MCF 10A (cell line): ENCODE measurements around the gene ANKAR. TPM values are rescaled to one million over a fixed set of nuclear protein-coding genes. Genes with fewer than 3 reads are reported as not detected.

Experiments
- BruUV-seq: library from RNA; stranded (reverse); fragments of 400-500 nt; replicated peaks from 2 replicates; lab custom pipeline; 2021; lab: Mats Ljungman, UMichigan
- CTCF ChIA-PET: fragments of 300-600 bp; sonication (Branson Sonifier 250); formaldehyde crosslinking; extraction: SDS; loops from one replicate; lab custom pipeline; 2021; ENCODE audit warnings: antibody characterized with exemption, inconsistent platforms; lab: Yijun Ruan, JAX
- POLR2A ChIA-PET: fragments of 300-600, 350-650 bp; sonication (Branson Sonifier 250); formaldehyde crosslinking; extraction: SDS; loops from one replicate; lab custom pipeline; 2020; ENCODE audit warnings: antibody characterized with exemption, inconsistent platforms; lab: Yijun Ruan, JAX
- DNase-seq: peaks from one replicate; pipeline ENCODE4 v3.0.0-alpha.2; 2018; ENCODE audit not compliant: unreplicated experiment
- H3K27ac Mint-ChIP-seq: one replicate; pipeline ENCODE4 v1.8.0; 2022; ENCODE audit warnings: mild to moderate bottlenecking, low read depth, mixed read lengths; ENCODE audit not compliant: unreplicated experiment
- H3K27me3 Mint-ChIP-seq: one replicate; pipeline ENCODE4 v1.8.0; 2022; ENCODE audit warnings: mixed read lengths; ENCODE audit not compliant: insufficient read depth, unreplicated experiment
- H3K36me3 Mint-ChIP-seq: one replicate; pipeline ENCODE4 v1.8.0; 2022; ENCODE audit warnings: mild to moderate bottlenecking, moderate library complexity, mixed read lengths; ENCODE audit not compliant: insufficient read depth, unreplicated experiment
- H3K4me1 Mint-ChIP-seq: one replicate; pipeline ENCODE4 v1.8.0; 2022; ENCODE audit warnings: mixed read lengths; ENCODE audit not compliant: insufficient read depth, unreplicated experiment
- H3K4me3 Mint-ChIP-seq: one replicate; pipeline ENCODE4 v1.8.0; 2022; ENCODE audit warnings: mild to moderate bottlenecking, moderate library complexity, mixed read lengths; ENCODE audit not compliant: unreplicated experiment
- H3K9me3 Mint-ChIP-seq: one replicate; pipeline ENCODE4 v1.8.0; 2022; ENCODE audit warnings: mixed read lengths; ENCODE audit not compliant: unreplicated experiment
- intact Hi-C: fragments of 100-400 bp; cut with micrococcal nuclease; formaldehyde crosslinking; loops from 2 replicates; pipeline ENCODE4 v1.14.1; 2022
- total RNA-seq: library from RNA; stranded (reverse); gene quantifications from 2 replicates; pipeline ENCODE4 v1.2.3, GENCODE V29; 2022
- TF ChIP-seq, protein P1 (sequence below): fragments of 200-600 bp; IDR thresholded peaks from one replicate; pipeline ENCODE4 v1.8.0; 2022; ENCODE audit warnings: antibody characterized with exemption, mild to moderate bottlenecking; ENCODE audit not compliant: unreplicated experiment

ANKAR gene
- total RNA-seq, 1 experiment from 2014 or later: 4.6 TPM

DNA sequence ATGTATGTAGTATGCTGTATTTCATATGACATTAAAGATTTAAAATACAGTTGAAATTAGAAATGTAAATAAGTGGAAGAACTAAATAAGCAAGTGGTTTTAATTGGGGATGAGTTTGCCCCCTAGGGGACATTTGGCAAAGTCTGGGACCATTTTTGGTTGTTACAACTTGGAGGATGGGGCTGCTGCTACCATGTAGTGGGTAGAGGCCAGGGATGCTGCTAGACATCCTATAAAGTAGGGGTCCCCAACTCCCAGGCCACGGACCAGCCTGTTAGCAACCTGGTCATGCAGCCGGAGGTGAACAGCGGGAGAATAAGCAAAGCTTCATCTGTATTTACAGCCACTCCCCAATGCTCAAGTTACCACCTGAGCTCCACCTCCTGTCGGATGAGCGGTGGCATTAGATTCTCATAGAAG is 41.1 kb upstream of the ANKAR start:
- TF ChIP-seq, protein P1, sequence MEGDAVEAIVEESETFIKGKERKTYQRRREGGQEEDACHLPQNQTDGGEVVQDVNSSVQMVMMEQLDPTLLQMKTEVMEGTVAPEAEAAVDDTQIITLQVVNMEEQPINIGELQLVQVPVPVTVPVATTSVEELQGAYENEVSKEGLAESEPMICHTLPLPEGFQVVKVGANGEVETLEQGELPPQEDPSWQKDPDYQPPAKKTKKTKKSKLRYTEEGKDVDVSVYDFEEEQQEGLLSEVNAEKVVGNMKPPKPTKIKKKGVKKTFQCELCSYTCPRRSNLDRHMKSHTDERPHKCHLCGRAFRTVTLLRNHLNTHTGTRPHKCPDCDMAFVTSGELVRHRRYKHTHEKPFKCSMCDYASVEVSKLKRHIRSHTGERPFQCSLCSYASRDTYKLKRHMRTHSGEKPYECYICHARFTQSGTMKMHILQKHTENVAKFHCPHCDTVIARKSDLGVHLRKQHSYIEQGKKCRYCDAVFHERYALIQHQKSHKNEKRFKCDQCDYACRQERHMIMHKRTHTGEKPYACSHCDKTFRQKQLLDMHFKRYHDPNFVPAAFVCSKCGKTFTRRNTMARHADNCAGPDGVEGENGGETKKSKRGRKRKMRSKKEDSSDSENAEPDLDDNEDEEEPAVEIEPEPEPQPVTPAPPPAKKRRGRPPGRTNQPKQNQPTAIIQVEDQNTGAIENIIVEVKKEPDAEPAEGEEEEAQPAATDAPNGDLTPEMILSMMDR: no peak
- Mint-ChIP-seq H3K4me1 (no peaks in the 10 kb centered on the region), H3K9me3 (no peaks in the 10 kb centered on the region), H3K27ac (no peak overlapping the region), H3K4me3 (no peak overlapping the region), H3K27me3 (no peaks in the 10 kb centered on the region), H3K36me3 (no peaks in the 10 kb centered on the region)
- intact Hi-C loops: loop anchor here (5.0 kb wide), 1 partner anchor 166 kb away; no protein-coding TSS in a partner anchor
- ChIA-PET CTCF (interaction anchor here (0.6 to 1.3 kb wide), 6 partner anchors 9 to 823 kb away, joined by 3 to 6 read pairs (median 4); no protein-coding TSS in a partner anchor), POLR2A (no interaction called here)
- DNase-seq: peak; percentile 34
- no TSS peak for BruUV-seq

GRCh38 chr2:189635353-189635752 is 39.1 kb upstream of the ANKAR start:
- ChIA-PET CTCF (interaction anchor here (0.6 to 1.3 kb wide), 3 partner anchors 10 to 25 kb away, joined by 3 to 4 read pairs (median 4); no protein-coding TSS in a partner anchor), POLR2A (no interaction called here)
- TF ChIP-seq, protein P1: no peak
- no peak overlapping the region for H3K27ac Mint-ChIP-seq
- no peaks in the 10 kb centered on the region for H3K4me1 Mint-ChIP-seq
- H3K4me3 Mint-ChIP-seq: no peak overlapping the region
- H3K9me3 Mint-ChIP-seq: no peaks in the 10 kb centered on the region
- H3K27me3 Mint-ChIP-seq: no peaks in the 10 kb centered on the region
- no peaks in the 10 kb centered on the region for H3K36me3 Mint-ChIP-seq
- DNase-seq: no peak
- BruUV-seq: no TSS peak
- intact Hi-C loops: no loop called here

- H3K36me3 Mint-ChIP-seq: no peaks in the 10 kb centered on the region
- no peak overlapping the region for H3K27ac Mint-ChIP-seq
- intact Hi-C loops: no loop called here
- no TSS peak for BruUV-seq
- peaks cover 7% of the 10 kb centered on the region for H3K9me3 Mint-ChIP-seq
- H3K27me3 Mint-ChIP-seq: no peaks in the 10 kb centered on the region
- ChIA-PET CTCF (no interaction called here), POLR2A (no interaction called here)
- DNase-seq: no peak
- no peaks in the 10 kb centered on the region for H3K4me1 Mint-ChIP-seq
- H3K4me3 Mint-ChIP-seq: no peak overlapping the region
- TF ChIP-seq, protein P1: no peak
These were observed 36.0 kb upstream of the ANKAR start for GRCh38 chr2:189638301-189639006.

DNA sequence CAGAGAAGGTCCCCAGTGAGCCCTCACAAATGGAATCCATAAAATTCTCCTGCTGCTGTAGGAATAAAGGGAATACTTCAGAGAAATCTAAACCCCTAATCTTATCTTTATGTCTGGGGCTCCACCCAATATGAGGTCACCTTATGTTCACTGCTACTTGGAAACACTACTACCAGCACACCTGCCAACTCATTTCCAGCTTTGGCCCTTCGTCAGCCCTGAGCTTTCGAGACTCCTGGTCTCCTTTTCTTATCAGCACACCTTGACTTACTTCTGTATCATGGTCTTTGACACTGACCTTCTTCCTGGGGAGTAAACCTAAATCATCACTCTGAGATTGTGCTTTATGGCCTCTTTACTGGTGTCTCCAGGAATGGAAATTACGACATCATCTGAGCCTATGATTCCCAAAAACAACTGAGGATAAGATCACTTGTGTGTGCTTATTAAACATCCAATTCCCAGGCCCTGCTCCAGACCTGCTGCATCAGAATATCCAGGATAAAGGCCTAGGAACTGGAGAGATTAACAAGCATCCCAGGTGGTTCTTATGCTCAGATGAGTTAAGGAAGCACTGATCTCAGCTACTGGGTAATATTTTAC is 35.4 kb upstream of the ANKAR start:
- no peaks in the 10 kb centered on the region for H3K27me3 Mint-ChIP-seq
- no TSS peak for BruUV-seq
- no peak overlapping the region for H3K4me3 Mint-ChIP-seq
- ChIA-PET POLR2A (no interaction called here), CTCF (interaction anchor here (1.0 kb wide), 1 partner anchor 13 kb away, joined by 4 read pairs; no protein-coding TSS in a partner anchor)
- no peak overlapping the region for H3K27ac Mint-ChIP-seq
- intact Hi-C loops: no loop called here
- peaks cover 7% of the 10 kb centered on the region for H3K9me3 Mint-ChIP-seq
- no peaks in the 10 kb centered on the region for H3K4me1 Mint-ChIP-seq
- DNase-seq: no peak
- H3K36me3 Mint-ChIP-seq: no peaks in the 10 kb centered on the region
- TF ChIP-seq, protein P1: no peak
